Measurements from ENCODE around the gene PTPRC.
A peak's percentile ranks its signal among the peaks of the same experiment; 100 is the strongest.

DNA sequence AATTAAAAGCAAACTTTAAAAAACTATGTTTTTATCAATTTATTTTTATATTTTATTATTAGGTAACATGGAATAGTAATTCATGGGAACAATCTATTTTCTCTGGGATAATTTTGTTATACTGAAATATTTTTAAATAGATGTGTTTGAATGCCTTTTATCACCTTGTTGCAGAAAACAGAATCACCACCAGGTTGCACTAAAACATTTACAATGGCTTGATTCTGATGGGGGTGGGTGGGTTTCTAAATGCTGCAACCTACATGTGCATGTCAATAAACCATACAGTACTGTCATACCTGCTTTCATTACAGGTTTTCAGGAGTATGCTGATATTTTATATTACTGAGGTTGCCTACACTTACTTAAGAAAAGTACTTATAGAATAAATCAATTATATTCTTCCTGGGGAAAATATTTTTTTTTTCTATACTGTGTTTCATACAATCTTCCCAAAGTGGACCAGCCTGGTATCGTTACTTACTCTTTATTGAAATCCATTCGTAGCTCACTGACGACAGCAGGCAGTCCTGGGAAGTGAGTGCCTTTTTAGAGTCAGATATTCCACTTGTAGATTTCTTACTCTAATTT, 132.8 kb downstream of the PTPRC start:
- TF ChIP-seq, protein P1, sequence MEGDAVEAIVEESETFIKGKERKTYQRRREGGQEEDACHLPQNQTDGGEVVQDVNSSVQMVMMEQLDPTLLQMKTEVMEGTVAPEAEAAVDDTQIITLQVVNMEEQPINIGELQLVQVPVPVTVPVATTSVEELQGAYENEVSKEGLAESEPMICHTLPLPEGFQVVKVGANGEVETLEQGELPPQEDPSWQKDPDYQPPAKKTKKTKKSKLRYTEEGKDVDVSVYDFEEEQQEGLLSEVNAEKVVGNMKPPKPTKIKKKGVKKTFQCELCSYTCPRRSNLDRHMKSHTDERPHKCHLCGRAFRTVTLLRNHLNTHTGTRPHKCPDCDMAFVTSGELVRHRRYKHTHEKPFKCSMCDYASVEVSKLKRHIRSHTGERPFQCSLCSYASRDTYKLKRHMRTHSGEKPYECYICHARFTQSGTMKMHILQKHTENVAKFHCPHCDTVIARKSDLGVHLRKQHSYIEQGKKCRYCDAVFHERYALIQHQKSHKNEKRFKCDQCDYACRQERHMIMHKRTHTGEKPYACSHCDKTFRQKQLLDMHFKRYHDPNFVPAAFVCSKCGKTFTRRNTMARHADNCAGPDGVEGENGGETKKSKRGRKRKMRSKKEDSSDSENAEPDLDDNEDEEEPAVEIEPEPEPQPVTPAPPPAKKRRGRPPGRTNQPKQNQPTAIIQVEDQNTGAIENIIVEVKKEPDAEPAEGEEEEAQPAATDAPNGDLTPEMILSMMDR (conservative IDR thresholded peaks at IDR 0.05; ENCODE audit: low read length): peak; percentile 89
- no peak for TF ChIP-seq EZH2phosphoT487 (IDR thresholded peaks at IDR 0.05; ENCODE audit: borderline replicate concordance, low read depth, low read length)

Measured in OCI-LY7 (cell line).